Mesenchymal stem cell (in vitro differentiated cells and primary cell): ENCODE data around the gene HK1.
"Not testable (repeated sequence)": the region's sequence is repeated elsewhere in the genome, so short reads cannot be mapped to it uniquely, and the experiment has no call there.

ENCODE experiments used
- DNase-seq: peaks from one replicate; pipeline ENCODE4 v3.0.0-alpha.2; 2013
- H2AFZ ChIP-seq: one replicate; pipeline ENCODE4 v1.6.1; 2013; ENCODE audit warnings: low read depth, mild to moderate bottlenecking, control low read depth, inconsistent platforms, low read length, moderate library complexity
- H2AK5ac ChIP-seq: 2 replicates; pipeline ENCODE4 v1.6.1; 2013; ENCODE audit warnings: low read length, moderate library complexity, mild to moderate bottlenecking, inconsistent platforms; ENCODE audit not compliant: severe bottlenecking
- H2BK120ac ChIP-seq: one replicate; pipeline ENCODE4 v1.6.1; 2013; ENCODE audit warnings: low read depth, mild to moderate bottlenecking, inconsistent platforms, low read length, moderate library complexity
- H2BK12ac ChIP-seq, 2 experiments: one replicate each; pipeline ENCODE4 v1.6.1; 2013; ENCODE audit warnings: inconsistent platforms in 2 of 2, low read length in 2 of 2, mild to moderate bottlenecking in 2 of 2, moderate library complexity in 2 of 2, control low read depth in 1 of 2
- H2BK15ac ChIP-seq: one replicate; pipeline ENCODE4 v1.6.1; 2013; ENCODE audit warnings: mild to moderate bottlenecking, low read depth, inconsistent platforms; ENCODE audit not compliant: poor library complexity, severe bottlenecking
- H2BK5ac ChIP-seq: 2 replicates; pipeline ENCODE4 v1.6.1; 2013; ENCODE audit warnings: low read depth, mild to moderate bottlenecking, low read length, control low read depth, inconsistent platforms; ENCODE audit not compliant: poor library complexity, severe bottlenecking
- H3K14ac ChIP-seq, 2 experiments: one replicate each; pipeline ENCODE4 v1.6.1; 2013; ENCODE audit warnings: inconsistent platforms in 2 of 2, low read length in 2 of 2, control low read depth in 1 of 2, mild to moderate bottlenecking in 1 of 2, moderate library complexity in 1 of 2
- H3K18ac ChIP-seq, 2 experiments: one replicate each; pipeline ENCODE4 v1.6.1; 2013; ENCODE audit warnings: inconsistent platforms in 2 of 2, low read length in 2 of 2, control low read depth in 1 of 2, low read depth in 1 of 2, mild to moderate bottlenecking in 1 of 2
- H3K23ac ChIP-seq, 2 experiments: one replicate each; pipeline ENCODE4 v1.6.1; 2013; ENCODE audit warnings: inconsistent platforms in 2 of 2, low read length in 2 of 2, mild to moderate bottlenecking in 2 of 2, moderate library complexity in 2 of 2, control low read depth in 1 of 2
- H3K27ac ChIP-seq: 2 replicates; pipeline ENCODE4 v1.5.1; 2013; ENCODE audit warnings: mild to moderate bottlenecking, moderate library complexity, low read length, control low read depth, inconsistent platforms; ENCODE audit not compliant: poor library complexity, severe bottlenecking
- H3K27me3 ChIP-seq, 2 experiments: 2 replicates each; pipeline versions ENCODE4 v1.6.1 to v1.7.0; 2013; ENCODE audit warnings: low read length in 2 of 2, mild to moderate bottlenecking in 2 of 2, moderate library complexity in 2 of 2, control low read depth in 1 of 2, inconsistent platforms in 1 of 2; ENCODE audit not compliant: control insufficient read depth in 1 of 2, insufficient read depth in 1 of 2
- H3K36me3 ChIP-seq, 2 experiments: 2 replicates each; pipeline versions ENCODE4 v1.6.1 to v1.7.0; 2013; ENCODE audit warnings: low read length in 2 of 2, control low read depth in 1 of 2, inconsistent platforms in 1 of 2, low read depth in 1 of 2, mild to moderate bottlenecking in 1 of 2; ENCODE audit not compliant: insufficient read depth in 2 of 2, control insufficient read depth in 1 of 2
- H3K4ac ChIP-seq, 2 experiments: one replicate each; pipeline ENCODE4 v1.6.1; 2013; ENCODE audit warnings: inconsistent platforms in 2 of 2, low read length in 2 of 2, mild to moderate bottlenecking in 2 of 2, moderate library complexity in 2 of 2, control low read depth in 1 of 2, low read depth in 1 of 2
- H3K4me1 ChIP-seq: 2 replicates; pipeline ENCODE4 v1.6.1; 2013; ENCODE audit warnings: low read depth, low read length, control low read depth; ENCODE audit not compliant: control insufficient read depth, insufficient read depth
- H3K4me2 ChIP-seq: 2 replicates; pipeline ENCODE4 v1.6.1; 2013; ENCODE audit warnings: low read length, mild to moderate bottlenecking, inconsistent platforms; ENCODE audit not compliant: poor library complexity, severe bottlenecking
- H3K4me3 ChIP-seq, 2 experiments: 2 replicates each; pipeline versions ENCODE4 v1.5.1 to v1.7.0; 2013; ENCODE audit warnings: low read length in 2 of 2, mild to moderate bottlenecking in 2 of 2, control low read depth in 1 of 2, low read depth in 1 of 2; ENCODE audit not compliant: insufficient read depth in 1 of 2
- H3K79me1 ChIP-seq: replicated peaks from 2 replicates; pipeline ENCODE4 v1.6.1; 2013; ENCODE audit warnings: mild to moderate bottlenecking, control low read depth, low read length, inconsistent platforms; ENCODE audit not compliant: poor library complexity, severe bottlenecking
- H3K9ac ChIP-seq: 2 replicates; pipeline ENCODE4 v1.7.0; 2013; ENCODE audit warnings: mild to moderate bottlenecking, low read length, moderate library complexity
- H3K9me3 ChIP-seq: 2 replicates; pipeline ENCODE4 v1.7.0; 2013; ENCODE audit warnings: mild to moderate bottlenecking, low read length; ENCODE audit not compliant: control insufficient read depth
- H4K8ac ChIP-seq: one replicate; pipeline ENCODE4 v1.6.1; 2013; ENCODE audit warnings: inconsistent platforms, mild to moderate bottlenecking, low read length, moderate library complexity
- H4K91ac ChIP-seq: one replicate; pipeline ENCODE4 v1.6.1; 2013; ENCODE audit warnings: mild to moderate bottlenecking, low read length, inconsistent platforms
- WGBS: methylation state at CpG from one replicate; pipeline ENCODE4 v1.1.7; 2013; ENCODE audit warnings: mixed read lengths; 5-methylcytosine and 5-hydroxymethylcytosine counted together

HK1 gene

DNA sequence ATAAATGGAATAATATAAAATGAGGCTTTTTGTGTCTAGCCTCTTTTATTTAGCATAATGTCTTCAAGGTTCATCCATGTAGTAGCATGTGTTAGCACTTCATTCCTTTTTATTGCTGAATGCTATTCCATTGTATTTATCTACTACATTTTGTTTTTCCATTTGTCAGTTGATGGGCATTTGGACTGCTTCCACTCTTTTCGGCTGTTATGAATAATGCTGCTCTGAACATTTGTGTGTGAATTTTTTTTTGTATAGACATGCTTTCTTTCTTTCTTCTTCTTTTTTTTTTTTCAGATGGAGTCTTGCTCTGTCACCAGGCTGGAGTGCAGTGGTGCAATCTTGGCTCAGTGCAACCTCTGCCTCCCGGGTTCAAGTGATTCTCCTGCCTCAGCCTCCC is 50.6 kb downstream of the HK1 start:
- Histone ChIP-seq H3K36me3 (peaks cover 10 to 38% of the 10 kb centered on the region in 2 experiments), H3K4me1 (peaks cover 20% of the 10 kb centered on the region), H3K79me1 (peaks cover 25% of the 10 kb centered on the region)
- not testable (repeated sequence) for H3K18ac ChIP-seq, H3K4me2 ChIP-seq, H3K4ac ChIP-seq, H2BK15ac ChIP-seq, H2BK120ac ChIP-seq, H3K14ac ChIP-seq, H4K91ac ChIP-seq, H2AK5ac ChIP-seq, H3K9ac ChIP-seq, H3K27me3 ChIP-seq, H2BK5ac ChIP-seq, DNase-seq, H2AFZ ChIP-seq, H2BK12ac ChIP-seq, H3K27ac ChIP-seq, H3K23ac ChIP-seq, H4K8ac ChIP-seq, H3K4me3 ChIP-seq, H3K9me3 ChIP-seq
- WGBS, result 100% methylated on average over 1 of the region's 2 CpGs

DNA sequence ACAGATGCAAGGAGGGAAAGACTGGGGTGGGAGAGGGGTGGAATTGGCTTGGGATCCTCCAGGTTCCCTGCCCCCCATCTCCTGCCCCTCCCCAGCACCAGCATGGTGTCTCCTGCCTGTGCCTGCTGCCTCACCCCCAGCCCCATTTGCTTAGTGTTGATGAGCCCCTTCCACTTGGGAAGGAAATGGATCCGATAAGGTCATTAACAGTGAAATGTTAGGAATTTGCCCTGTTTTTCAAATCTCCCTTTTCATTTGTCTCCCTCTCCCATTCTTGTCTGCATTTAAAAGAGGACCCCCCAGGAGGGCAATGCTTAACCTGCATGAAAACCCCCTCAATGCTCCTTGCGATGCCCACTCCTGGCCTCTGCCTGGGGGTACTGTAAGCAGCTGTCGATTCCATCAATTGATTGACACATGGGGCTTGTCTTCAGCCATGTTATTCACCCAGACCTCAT is 51.5 kb downstream of the HK1 start:
- H2AK5ac ChIP-seq, result no peak overlapping the region
- no peak overlapping the region for H3K4ac ChIP-seq
- WGBS, result 48% methylated on average over 3 of the region's 3 CpGs
- DNase-seq, result no peak
- peaks cover 26% of the 10 kb centered on the region for H3K4me1 ChIP-seq
- H3K9ac ChIP-seq, result no peak overlapping the region
- H3K14ac ChIP-seq, result no peak overlapping the region
- H3K27me3 ChIP-seq, result no peaks in the 10 kb centered on the region
- peak overlapping the region; percentile 20 for H2BK120ac ChIP-seq
- H3K27ac ChIP-seq, result no peak overlapping the region
- H3K36me3 ChIP-seq, result peaks cover 13 to 38% of the 10 kb centered on the region in 2 experiments
- no peak overlapping the region for H3K18ac ChIP-seq
- peaks cover 25% of the 10 kb centered on the region for H3K79me1 ChIP-seq
- no peak overlapping the region for H2BK5ac ChIP-seq
- H2BK15ac ChIP-seq, result no peak overlapping the region
- no peaks in the 10 kb centered on the region for H3K9me3 ChIP-seq
- no peak overlapping the region for H3K4me3 ChIP-seq
- peak overlapping the region; percentile 37 for H4K91ac ChIP-seq
- H3K23ac ChIP-seq, result no peak overlapping the region
- H2AFZ ChIP-seq, result no peak overlapping the region
- H4K8ac ChIP-seq, result peak overlapping the region; percentile 16
- peak overlapping the region in 1 of 2 experiments; percentile 67 for H2BK12ac ChIP-seq
- no peak overlapping the region for H3K4me2 ChIP-seq

DNA sequence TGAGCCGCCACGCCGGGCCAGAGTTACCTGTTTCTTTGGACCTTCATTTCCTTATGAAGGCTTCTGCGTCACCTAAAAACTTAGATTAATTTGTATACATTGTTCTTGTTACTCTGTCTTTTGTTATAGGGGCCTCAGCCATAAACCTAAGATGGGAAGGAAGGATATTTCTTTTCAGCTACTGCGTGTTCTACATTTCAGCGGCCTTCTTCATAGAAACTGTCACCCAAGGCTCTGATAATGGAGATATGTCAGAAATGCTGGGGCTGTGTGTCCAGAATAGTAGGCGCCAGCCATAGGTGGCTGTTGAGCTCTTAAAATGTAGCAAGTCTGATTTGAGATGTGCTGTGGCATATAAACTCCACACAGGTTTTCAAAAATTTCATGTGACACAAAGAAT is 52.9 kb downstream of the HK1 start:
- no peak overlapping the region for H2BK5ac ChIP-seq
- H3K23ac ChIP-seq, result no peak overlapping the region
- WGBS, result over 99% methylated on average over 6 of the region's 7 CpGs
- no peak overlapping the region for H3K18ac ChIP-seq
- peaks cover 18 to 38% of the 10 kb centered on the region in 2 experiments for H3K36me3 ChIP-seq
- no peak overlapping the region for H3K14ac ChIP-seq
- H2BK12ac ChIP-seq, result no peak overlapping the region
- H3K27ac ChIP-seq, result no peak overlapping the region
- H2AK5ac ChIP-seq, result no peak overlapping the region
- H3K27me3 ChIP-seq, result no peaks in the 10 kb centered on the region
- no peak overlapping the region for H2BK120ac ChIP-seq
- no peak overlapping the region for H3K4me2 ChIP-seq
- peaks cover 28% of the 10 kb centered on the region for H3K4me1 ChIP-seq
- no peaks in the 10 kb centered on the region for H3K9me3 ChIP-seq
- H4K8ac ChIP-seq, result no peak overlapping the region
- no peak overlapping the region for H3K9ac ChIP-seq
- no peak overlapping the region for H2AFZ ChIP-seq
- no peak overlapping the region for H3K4ac ChIP-seq
- no peak overlapping the region for H2BK15ac ChIP-seq
- DNase-seq, result no peak
- peaks cover 28% of the 10 kb centered on the region for H3K79me1 ChIP-seq
- no peak overlapping the region for H3K4me3 ChIP-seq
- no peak overlapping the region for H4K91ac ChIP-seq

DNA sequence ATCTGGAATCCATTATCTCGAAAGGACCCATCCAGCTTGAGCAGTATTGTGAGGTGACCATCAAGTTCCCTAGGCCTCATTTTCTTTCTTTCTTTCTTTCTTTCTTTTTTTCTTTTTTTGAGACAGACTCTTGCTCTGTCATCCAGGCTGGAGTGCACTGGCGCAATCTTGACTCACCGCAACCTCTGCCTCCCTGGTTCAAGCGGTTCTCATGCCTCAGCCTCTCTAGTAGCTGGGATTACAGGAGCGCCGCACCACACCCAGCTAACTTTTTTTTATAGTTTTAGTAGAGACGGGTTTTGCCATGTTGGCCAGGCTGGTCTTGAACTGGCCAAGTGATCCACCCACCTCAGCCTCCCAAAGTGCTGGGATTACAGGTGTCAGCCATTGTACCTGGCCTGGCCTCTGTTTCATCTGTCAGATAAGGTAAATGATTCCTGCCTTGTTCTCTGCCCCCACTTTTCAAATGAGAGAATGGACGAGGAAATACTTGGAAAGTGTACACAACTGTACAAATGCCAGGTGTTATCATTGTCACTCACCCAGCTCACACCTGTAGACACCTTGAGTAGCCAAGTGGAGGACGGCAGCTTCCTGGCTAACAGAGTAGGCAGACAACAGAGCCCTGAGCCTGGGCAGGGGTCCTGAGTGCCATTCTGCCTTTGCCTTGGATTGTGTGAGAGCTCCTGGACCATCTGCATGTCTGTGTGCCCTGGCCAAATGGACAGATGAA is 54.1 kb downstream of the HK1 start:
- H3K27me3 ChIP-seq, result no peaks in the 10 kb centered on the region
- H2BK12ac ChIP-seq, result peak overlapping the region; percentile 43 to 60
- no peak overlapping the region for H3K9ac ChIP-seq
- H2BK5ac ChIP-seq, result no peak overlapping the region
- H4K8ac ChIP-seq, result no peak overlapping the region
- no peak overlapping the region for H3K27ac ChIP-seq
- H2BK120ac ChIP-seq, result no peak overlapping the region
- no peak overlapping the region for H4K91ac ChIP-seq
- H3K9me3 ChIP-seq, result no peaks in the 10 kb centered on the region
- no peak overlapping the region for H3K4me2 ChIP-seq
- H3K14ac ChIP-seq, result peak overlapping the region in 1 of 2 experiments; percentile 58
- peaks cover 31% of the 10 kb centered on the region for H3K4me1 ChIP-seq
- H3K4me3 ChIP-seq, result no peak overlapping the region
- peak; percentile 63 for DNase-seq
- no peak overlapping the region for H2AFZ ChIP-seq
- H2BK15ac ChIP-seq, result no peak overlapping the region
- peaks cover 18 to 38% of the 10 kb centered on the region in 2 experiments for H3K36me3 ChIP-seq
- H3K23ac ChIP-seq, result no peak overlapping the region
- peak overlapping the region; percentile 29 to 61 for H3K18ac ChIP-seq
- H3K79me1 ChIP-seq, result peaks cover 28% of the 10 kb centered on the region
- no peak overlapping the region for H2AK5ac ChIP-seq
- WGBS, result 96% methylated on average over 9 of the region's 9 CpGs
- H3K4ac ChIP-seq, result peak overlapping the region in 1 of 2 experiments; percentile 52
